AG09309 (cell line): ENCODE measurements around the gene AGBL4.

Experiments
- DNase-seq: peaks from one replicate; pipeline ENCODE4 v3.0.0-alpha.2; 2010; ENCODE audit warnings: low read depth
- H3K4me3 ChIP-seq: 2 replicates; pipeline ENCODE4 v1.5.1; 2011; ENCODE audit warnings: mild to moderate bottlenecking, low read depth, low read length, moderate library complexity; ENCODE audit not compliant: control insufficient read depth
- CTCF ChIP-seq: IDR thresholded peaks from 2 replicates; pipeline ENCODE4 v1.5.1; 2011; ENCODE audit warnings: mild to moderate bottlenecking, low read depth, low read length, inconsistent platforms; ENCODE audit not compliant: insufficient read depth, control insufficient read depth; ENCODE audit errors: missing control alignments

Gene AGBL4

DNA sequence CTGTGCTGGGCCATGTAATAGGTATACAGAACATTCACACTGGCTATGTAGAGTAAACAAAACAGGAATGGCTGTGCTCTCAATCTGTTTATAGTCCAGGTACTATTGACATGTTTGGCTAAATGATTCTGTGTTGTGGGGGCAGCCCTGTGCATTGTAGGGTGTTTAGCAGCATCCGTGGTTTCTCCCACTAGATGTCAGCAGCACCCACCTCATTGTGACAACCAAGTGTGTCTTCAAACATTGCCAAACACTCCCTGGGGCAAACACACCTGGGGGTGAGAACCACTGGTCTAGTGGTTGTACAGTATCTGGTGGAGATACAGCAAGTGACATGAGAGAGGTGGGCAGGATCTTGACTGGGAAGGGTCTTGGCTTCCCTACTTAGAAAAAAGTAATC, 1471.3 kb downstream of the AGBL4 start:
- TF ChIP-seq CTCF: no peak
- DNase-seq: no peak
- no peak overlapping the region for H3K4me3 ChIP-seq

DNA sequence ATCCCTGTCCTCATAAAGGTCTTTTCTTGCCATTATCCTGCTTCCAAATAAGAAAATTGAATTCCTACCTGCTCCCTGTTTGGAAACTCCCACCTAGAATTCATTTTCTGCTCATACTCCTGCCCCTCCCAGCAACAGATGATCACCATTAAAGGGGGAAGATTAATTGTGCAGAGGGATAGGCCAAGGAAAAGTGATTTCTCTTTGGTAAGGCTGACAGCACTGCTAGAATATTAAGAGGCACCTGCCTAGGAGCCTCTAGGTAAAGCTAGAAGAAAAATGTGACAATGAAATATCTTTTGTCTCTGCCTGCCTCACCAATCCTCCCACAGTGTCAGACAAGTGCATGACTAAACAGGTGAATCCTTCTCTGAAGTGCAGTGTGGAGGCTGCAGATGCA, 1474.8 kb downstream of the AGBL4 start:
- no peak for TF ChIP-seq CTCF
- no peak for DNase-seq
- no peak overlapping the region for H3K4me3 ChIP-seq

GRCh38 chr1:48547561-48548220, 1476.1 kb downstream of the AGBL4 start:
- TF ChIP-seq CTCF: no peak
- no peak for DNase-seq
- no peak overlapping the region for H3K4me3 ChIP-seq

GRCh38 chr1:48543854-48544253, 1479.9 kb downstream of the AGBL4 start:
- TF ChIP-seq CTCF: no peak
- no peak overlapping the region for H3K4me3 ChIP-seq
- no peak for DNase-seq

DNA sequence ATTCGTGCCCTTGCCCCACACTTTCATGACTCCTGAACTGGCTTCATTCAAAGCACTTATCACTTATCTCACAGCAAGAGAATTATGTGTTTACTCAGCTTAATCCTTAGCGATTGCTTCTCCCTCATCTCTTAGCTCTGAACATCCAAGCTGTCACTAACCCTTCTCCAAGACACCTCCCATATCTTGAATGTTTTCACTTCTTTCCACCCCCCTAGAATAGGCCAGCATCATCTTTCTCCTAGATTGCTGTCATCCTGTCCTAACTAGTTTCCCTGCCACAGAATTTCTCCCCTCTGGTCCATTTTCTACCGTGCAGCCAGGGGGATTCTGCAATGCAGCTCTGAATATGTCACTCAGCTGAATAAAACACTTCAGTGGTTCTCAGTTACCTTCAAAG, 1483.2 kb downstream of the AGBL4 start:
- DNase-seq: no peak
- no peak overlapping the region for H3K4me3 ChIP-seq
- no peak for TF ChIP-seq CTCF

- no peak for DNase-seq
- no peak overlapping the region for H3K4me3 ChIP-seq
- no peak for TF ChIP-seq CTCF
These were observed 1487.3 kb downstream of the AGBL4 start for GRCh38 chr1:48536477-48536876.

DNA sequence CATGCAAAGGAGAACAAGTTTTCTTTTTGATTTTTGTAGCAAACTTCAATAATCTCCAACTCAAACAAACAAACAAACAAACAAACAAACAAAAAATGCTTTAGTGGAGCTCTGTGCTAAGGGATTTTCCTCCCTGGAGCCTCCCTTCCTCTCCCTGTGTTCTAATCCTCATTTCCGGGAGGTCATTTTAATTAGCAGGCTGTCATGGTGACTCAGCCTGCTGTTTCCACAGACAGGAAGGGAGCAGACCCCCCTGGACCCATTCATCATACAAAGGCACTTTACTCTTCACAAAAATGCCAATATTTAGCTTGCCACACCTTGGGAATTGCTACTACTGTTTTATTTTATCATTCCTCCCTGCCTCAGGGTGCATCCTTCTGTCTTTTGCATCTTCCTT, 1490.8 kb downstream of the AGBL4 start:
- no peak overlapping the region for H3K4me3 ChIP-seq
- no peak for TF ChIP-seq CTCF
- no peak for DNase-seq
